ENCODE results near the gene MDGA2.

The MDGA2 gene

DNA sequence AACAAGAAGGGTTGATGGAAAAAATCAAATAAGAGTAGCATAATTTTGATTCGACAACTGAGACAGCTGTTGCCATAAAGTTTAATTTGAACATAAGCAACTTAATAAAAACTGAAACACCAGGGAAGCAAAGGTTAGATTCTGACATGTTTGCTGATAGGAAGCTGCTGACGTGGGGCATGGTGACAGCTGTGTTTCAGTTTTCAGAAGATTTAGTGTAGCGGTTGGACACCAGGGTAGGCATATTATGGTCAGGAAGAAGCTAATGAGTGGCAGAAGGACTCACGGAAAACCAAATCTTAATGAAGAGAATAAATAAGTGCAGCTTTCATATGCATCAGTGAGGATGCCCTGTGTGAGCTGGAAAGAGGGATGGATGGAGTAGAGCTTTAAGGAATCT lies 687.1 kb downstream of the MDGA2 start:
- no peaks in the 10 kb centered on the region for H3K9me3 ChIP-seq (ENCODE audit: insufficient read depth, low read length)
- H3K27me3 ChIP-seq (ENCODE audit: low read length): no peaks in the 10 kb centered on the region
- no peaks in the 10 kb centered on the region for H3F3A ChIP-seq (ENCODE audit: insufficient read depth)
- no peaks in the 10 kb centered on the region for H3K36me3 ChIP-seq (ENCODE audit: low read length)
- no peak overlapping the region for H3K9ac ChIP-seq (ENCODE audit: low read length)
- no peak for TF ChIP-seq CTCF (IDR thresholded peaks at IDR 0.05; ENCODE audit: insufficient read depth, low read length, poor library complexity, severe bottlenecking)
- no peak for TF ChIP-seq EZH2phosphoT487 (conservative IDR thresholded peaks at IDR 0.05; ENCODE audit: low read length)
- no peaks in the 10 kb centered on the region for H3K79me2 ChIP-seq (ENCODE audit: insufficient read depth, low read length)
- H2AFZ ChIP-seq (ENCODE audit: low read depth, low read length, severe bottlenecking): no peak overlapping the region
- H3K9me2 ChIP-seq (replicated peaks; ENCODE audit: insufficient read depth, low read length): no peaks in the 10 kb centered on the region
- no peaks in the 10 kb centered on the region for H4K20me1 ChIP-seq (ENCODE audit: low read depth, low read length)
- H3K4me2 ChIP-seq (ENCODE audit: low read depth, low read length, poor library complexity, severe bottlenecking): no peak overlapping the region
- no peak overlapping the region for H3K4me3 ChIP-seq (ENCODE audit: insufficient read depth, low read length, poor library complexity, severe bottlenecking)
- no peak overlapping the region for H3K27ac ChIP-seq (ENCODE audit: low read depth, low read length)

GRCh38 chr14:46985529-46986380 lies 689.6 kb downstream of the MDGA2 start:
- H3K79me2 ChIP-seq (ENCODE audit: insufficient read depth, low read length): no peaks in the 10 kb centered on the region
- H3K27me3 ChIP-seq (ENCODE audit: low read length): no peaks in the 10 kb centered on the region
- H3K4me2 ChIP-seq (ENCODE audit: low read depth, low read length, poor library complexity, severe bottlenecking): no peak overlapping the region
- no peak overlapping the region for H3K9ac ChIP-seq (ENCODE audit: low read length)
- H3K4me3 ChIP-seq (ENCODE audit: insufficient read depth, low read length, poor library complexity, severe bottlenecking): no peak overlapping the region
- H3K36me3 ChIP-seq (ENCODE audit: low read length): no peaks in the 10 kb centered on the region
- H3F3A ChIP-seq (ENCODE audit: insufficient read depth): no peaks in the 10 kb centered on the region
- no peaks in the 10 kb centered on the region for H3K9me2 ChIP-seq (replicated peaks; ENCODE audit: insufficient read depth, low read length)
- no peak overlapping the region for H2AFZ ChIP-seq (ENCODE audit: low read depth, low read length, severe bottlenecking)
- H4K20me1 ChIP-seq (ENCODE audit: low read depth, low read length): no peaks in the 10 kb centered on the region
- H3K9me3 ChIP-seq (ENCODE audit: insufficient read depth, low read length): no peaks in the 10 kb centered on the region
- TF ChIP-seq CTCF (IDR thresholded peaks at IDR 0.05; ENCODE audit: insufficient read depth, low read length, poor library complexity, severe bottlenecking): no peak
- no peak overlapping the region for H3K27ac ChIP-seq (ENCODE audit: low read depth, low read length)

DNA sequence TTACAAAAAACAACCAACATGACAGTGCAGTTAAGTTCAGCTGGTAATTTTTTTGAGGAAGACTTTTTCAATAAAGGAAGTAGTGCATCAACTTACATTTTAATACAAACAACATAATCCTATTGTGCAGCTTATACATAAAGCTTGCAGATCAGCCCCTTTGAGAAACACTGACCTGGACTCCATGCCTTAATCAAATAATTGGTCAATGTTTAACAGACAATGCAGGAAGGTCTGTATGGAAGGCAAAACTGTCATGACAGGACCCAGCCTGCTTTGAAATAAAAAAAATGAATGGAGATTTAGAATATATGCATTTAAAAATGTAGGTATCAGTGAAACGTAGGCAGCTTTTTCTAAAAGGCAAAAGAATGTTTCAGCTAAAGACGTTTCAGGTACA lies 702.1 kb downstream of the MDGA2 start:
- Histone ChIP-seq H3F3A (ENCODE audit: insufficient read depth) (no peaks in the 10 kb centered on the region), H3K36me3 (ENCODE audit: low read length) (no peaks in the 10 kb centered on the region), H3K27me3 (ENCODE audit: low read length) (no peaks in the 10 kb centered on the region), H3K79me2 (ENCODE audit: insufficient read depth, low read length) (no peaks in the 10 kb centered on the region), H3K9ac (ENCODE audit: low read length) (no peak overlapping the region), H4K20me1 (ENCODE audit: low read depth, low read length) (no peaks in the 10 kb centered on the region), H3K4me3 (ENCODE audit: insufficient read depth, low read length, poor library complexity, severe bottlenecking) (no peak overlapping the region), H3K4me2 (ENCODE audit: low read depth, low read length, poor library complexity, severe bottlenecking) (no peak overlapping the region), H3K27ac (ENCODE audit: low read depth, low read length) (no peak overlapping the region), H3K9me2 (replicated peaks; ENCODE audit: insufficient read depth, low read length) (no peaks in the 10 kb centered on the region), H2AFZ (ENCODE audit: low read depth, low read length, severe bottlenecking) (peak overlapping the region; percentile 40), H3K9me3 (ENCODE audit: insufficient read depth, low read length) (no peaks in the 10 kb centered on the region)
- TF ChIP-seq CTCF (IDR thresholded peaks at IDR 0.05; ENCODE audit: insufficient read depth, low read length, poor library complexity, severe bottlenecking) (no peak), EZH2phosphoT487 (conservative IDR thresholded peaks at IDR 0.05; ENCODE audit: low read length) (no peak)

Measured in SU-DHL-6 (cell line).